ENCODE data around the gene TAF11L6.
"Not testable (repeated sequence)": the region's sequence is repeated elsewhere in the genome, so short reads cannot be mapped to it uniquely, and the experiment has no call there.

The TAF11L6 gene

DNA sequence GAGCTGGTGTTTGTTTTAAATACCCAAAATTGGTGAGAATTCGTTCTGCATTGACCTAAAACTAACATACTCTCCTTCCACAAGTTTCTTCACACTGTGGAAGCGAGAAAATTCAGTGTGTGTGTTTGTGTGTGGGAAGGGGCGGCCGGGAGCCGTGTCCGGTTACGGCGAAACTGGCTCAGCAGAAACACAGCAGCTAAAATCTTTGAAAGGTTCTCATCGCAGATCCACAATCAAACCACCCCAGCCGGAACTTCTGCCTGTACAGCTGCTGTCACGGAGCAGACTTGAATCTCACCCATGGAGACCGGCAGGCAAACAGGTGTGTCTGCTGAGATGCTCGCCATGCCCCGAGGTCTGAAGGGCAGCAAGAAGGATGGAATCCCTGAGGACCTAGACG is at the start of gene TAF11L6:
Gene TAF11L6, plus strand, starts transcription at position 301 of the 400 bp plus-strand sequence.
- DNase-seq (ENCODE audit: low read depth in 3 of 3, low spot score in 1 of 3) = not testable (repeated sequence)

DNA sequence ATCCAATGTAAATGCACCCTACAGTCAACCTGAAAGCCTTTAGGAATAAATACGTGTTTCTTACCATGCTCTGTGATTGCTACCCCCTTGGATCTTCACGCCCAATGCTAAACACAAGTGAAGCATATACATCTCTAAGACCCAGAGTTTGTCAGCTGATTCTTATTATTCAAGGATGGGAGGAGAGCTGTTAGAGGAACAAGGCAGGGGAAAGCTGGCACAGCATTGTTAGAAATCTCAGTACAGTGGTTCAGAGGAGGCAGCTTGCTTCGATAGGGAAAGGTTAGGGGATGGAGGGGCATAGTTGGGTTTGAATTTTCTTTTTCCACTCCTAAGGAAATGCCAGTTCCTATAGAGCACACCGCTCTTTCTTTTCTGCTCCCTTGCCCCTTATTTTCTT is 47.1 kb upstream of the TAF11L6 start:
- DNase-seq (ENCODE audit: low read depth in 3 of 3, low spot score in 1 of 3) = no peak

DNA sequence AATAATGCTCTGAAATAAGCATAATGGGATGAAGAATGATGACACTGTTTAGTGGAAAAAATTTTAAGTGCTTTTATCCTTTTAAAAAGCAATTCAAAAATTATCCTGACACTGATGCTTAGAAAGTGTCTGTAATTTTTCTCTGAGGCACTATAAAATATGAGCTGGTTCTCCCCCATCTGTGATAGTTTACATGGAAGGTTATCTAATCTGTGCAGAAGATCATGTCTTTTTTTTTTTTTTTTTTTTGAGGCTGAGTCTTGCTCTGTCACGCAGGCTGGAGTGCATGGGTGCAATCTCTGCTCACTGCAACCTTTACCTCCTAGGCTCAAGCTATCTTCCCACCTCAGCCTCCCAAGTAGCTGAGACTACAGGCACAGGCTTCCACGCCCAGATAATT is 45.7 kb upstream of the TAF11L6 start:
- DNase-seq (ENCODE audit: low read depth in 3 of 3, low spot score in 1 of 3) = no peak

DNA sequence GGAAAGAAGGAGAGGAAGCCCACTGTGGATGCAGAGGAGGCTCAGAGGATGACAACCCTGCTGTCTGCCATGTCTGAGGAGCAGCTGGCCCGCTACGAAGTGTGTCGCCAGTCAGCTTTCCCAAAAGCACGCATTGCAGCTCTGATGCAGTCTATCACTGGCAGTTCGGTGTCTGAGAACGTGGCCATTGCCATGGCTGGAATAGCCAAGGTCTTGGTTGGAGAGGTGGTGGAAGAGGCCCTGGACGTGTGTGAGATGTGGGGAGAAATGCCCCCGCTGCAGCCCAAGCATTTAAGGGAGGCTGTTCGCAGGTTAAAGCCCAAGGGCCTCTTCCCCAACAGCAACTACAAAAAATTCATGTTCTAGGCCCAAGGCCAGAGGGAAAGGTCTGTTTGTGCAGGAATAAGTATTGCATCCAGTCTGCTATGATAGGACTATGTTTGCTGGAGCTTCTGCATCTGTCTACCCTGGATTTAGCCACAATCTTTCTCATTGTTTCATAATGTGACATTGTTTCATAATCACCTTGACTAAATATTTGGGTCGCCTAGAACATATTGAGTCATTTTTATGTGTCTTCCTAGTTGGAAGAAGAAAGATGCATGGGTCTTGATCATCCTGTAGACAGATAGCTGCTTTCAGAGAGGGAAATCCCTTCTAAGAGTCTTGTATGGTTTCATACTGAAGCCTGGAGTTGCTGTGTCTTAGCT is 41.9 kb upstream of the TAF11L6 start:
- DNase-seq (ENCODE audit: low read depth in 3 of 3, low spot score in 1 of 3) = not testable (repeated sequence)

DNA sequence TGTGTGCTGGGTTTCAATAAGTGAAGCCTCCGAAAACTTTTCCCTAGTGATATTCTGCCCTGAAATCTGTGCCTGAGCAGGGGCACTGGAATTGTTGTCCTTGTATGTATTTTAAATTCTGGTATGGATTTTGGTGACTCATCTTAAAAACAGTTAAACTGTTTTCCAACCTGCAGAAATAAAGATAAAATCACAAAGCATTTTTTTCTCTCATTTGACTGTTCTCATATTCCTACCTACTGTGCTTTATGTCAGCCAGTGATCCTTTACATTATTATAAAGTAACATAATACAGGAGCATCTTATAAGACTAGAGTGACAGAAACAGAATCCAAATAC is 41.3 kb upstream of the TAF11L6 start:
- DNase-seq (ENCODE audit: low read depth in 3 of 3, low spot score in 1 of 3) = no peak

DNA sequence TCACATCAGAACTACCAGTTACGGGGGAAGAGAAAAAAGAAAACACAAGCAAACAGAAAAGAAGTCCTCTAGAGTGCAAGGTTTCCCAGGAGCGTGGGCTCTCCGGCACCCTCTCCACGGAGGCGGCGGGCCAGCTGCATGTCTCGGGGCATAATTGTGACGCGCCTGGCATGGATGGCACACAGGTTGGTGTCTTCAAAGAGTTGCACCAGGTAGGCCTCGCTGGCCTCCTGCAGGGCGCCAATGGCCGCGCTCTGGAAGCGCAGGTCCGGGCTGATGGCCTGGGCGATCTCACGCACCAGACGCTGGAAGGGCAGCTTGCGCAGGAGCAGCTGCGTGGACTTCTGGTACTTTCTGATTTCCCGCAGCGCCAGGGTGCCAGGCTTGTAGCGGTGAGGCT is 37.2 kb upstream of the TAF11L6 start:
- not testable (repeated sequence) for DNase-seq (ENCODE audit: low read depth in 3 of 3, low spot score in 1 of 3)

DNA sequence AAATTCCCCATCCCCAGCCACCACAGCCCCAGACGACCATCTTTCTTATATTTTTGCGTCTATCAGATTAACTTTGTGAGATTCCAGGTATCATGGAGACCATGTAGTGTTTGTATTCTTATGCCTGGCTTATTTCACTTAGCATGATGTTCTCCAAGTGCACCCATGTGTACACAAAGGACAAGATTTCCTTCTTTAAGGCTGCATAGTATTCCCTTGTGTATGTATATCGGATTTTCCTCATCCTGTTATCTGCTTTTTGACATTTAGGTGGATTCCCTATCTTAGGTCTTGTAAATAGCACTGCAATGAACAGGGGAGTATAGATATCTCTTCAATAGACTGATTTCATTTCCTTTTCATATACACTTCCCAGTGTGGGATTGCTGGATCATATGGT is 35.7 kb upstream of the TAF11L6 start:
- DNase-seq (ENCODE audit: low read depth in 3 of 3, low spot score in 1 of 3) = no peak

DNA sequence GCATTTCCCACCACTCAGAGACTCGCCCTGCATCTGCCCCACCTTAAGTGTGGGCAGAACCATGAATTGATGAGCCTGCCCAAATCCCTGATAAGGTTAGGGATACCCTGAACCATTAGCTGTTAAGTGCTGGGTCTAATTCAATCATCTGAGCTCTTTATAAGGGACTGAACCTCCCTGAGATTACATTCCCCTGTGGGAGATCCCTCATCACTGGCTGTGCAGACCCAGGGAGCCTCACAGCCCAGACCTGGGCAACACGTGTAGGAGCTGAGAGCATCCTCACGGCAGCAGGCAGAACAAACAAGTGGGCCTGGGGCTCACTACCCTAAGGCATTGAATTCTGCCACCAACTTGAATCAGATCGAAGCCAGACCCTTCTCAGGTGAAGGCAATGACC is 31.0 kb upstream of the TAF11L6 start:
- DNase-seq (ENCODE audit: low read depth in 3 of 3, low spot score in 1 of 3) = no peak

DNA sequence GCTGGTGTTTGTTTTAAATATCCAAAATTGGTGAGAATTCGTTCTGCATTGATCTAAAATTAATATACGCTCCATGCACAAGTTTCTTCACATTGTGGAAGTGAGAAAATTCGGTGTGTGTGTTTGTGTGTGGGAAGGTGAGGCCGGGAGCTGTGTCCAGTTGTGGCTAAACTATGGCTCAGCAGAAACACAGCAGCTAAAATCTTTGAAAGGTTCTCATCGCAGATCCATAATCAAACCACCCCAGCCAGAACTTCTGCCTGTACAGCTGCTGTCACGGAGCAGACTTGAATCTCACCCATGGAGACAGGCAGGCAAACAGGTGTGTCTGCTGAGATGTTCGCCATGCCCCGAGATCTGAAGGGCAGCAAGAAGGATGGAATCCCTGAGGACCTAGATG is 30.5 kb upstream of the TAF11L6 start, which contains the start of gene TAF11L2:
Gene TAF11L2, plus strand, starts transcription at position 301 of the 400 bp plus-strand sequence.
- DNase-seq (ENCODE audit: low read depth in 3 of 3, low spot score in 1 of 3) = not testable (repeated sequence)

DNA sequence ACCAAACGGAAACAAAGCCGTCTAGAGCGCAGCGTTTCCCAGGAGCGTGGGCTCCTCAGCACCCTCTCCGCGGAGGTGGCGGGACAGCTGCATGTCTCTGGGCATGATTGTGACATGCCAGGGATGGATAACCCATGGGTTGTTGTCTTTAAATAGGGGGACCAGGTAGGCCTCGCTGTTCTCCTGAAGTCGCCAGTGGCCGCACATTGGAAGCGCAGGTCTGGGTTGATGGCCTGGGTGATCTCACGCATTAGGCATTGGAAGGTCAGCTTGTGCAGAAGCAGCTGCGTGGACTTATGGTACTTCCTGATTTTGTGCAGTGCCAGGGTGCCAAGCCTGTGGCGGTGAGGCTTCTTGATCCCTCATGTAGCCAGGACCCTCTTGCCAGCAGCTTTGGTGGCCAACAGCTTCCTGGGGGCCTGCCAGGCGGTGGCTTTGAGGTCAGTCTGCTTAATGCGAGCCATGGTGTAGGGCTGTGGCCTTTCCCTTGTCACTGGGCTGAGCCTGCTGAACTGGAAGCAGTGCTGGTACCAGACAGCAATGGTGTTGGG is 16.6 kb upstream of the TAF11L6 start:
- no peak for DNase-seq (ENCODE audit: low read depth in 3 of 3, low spot score in 1 of 3)

DNA sequence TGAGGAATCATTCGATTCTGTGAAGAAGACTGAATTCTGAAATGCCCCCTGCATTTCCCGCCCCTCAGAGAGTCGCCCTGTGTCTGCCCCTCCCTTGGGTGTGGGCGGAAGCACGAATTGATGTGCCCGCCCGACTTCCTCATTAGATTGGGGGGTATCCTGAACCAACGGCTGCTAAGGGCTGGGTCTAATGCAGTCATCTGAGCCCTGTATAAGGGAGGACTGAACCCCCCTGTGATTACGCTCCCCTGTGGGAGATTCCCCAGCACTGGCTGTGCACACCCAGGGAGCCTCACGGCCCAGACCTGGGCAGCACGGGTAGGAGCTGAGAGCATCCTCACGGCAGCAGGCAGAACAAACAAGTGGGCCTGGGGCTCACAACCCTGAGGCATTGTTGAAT is 10.9 kb upstream of the TAF11L6 start:
- not testable (repeated sequence) for DNase-seq (ENCODE audit: low read depth in 3 of 3, low spot score in 1 of 3)

DNA sequence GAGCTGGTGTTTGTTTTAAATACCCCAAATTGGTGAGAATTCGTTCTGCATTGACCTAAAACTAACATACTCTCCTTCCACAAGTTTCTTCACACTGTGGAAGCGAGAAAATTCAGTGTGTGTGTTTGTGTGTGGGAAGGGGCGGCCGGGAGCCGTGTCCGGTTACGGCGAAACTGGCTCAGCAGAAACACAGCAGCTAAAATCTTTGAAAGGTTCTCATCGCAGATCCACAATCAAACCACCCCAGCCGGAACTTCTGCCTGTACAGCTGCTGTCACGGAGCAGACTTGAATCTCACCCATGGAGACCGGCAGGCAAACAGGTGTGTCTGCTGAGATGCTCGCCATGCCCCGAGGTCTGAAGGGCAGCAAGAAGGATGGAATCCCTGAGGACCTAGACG is 10.4 kb upstream of the TAF11L6 start, which contains the start of gene TAF11L3:
Gene TAF11L3, plus strand, starts transcription at position 301 of the 400 bp plus-strand sequence.
- not testable (repeated sequence) for DNase-seq (ENCODE audit: low read depth in 3 of 3, low spot score in 1 of 3)

DNA sequence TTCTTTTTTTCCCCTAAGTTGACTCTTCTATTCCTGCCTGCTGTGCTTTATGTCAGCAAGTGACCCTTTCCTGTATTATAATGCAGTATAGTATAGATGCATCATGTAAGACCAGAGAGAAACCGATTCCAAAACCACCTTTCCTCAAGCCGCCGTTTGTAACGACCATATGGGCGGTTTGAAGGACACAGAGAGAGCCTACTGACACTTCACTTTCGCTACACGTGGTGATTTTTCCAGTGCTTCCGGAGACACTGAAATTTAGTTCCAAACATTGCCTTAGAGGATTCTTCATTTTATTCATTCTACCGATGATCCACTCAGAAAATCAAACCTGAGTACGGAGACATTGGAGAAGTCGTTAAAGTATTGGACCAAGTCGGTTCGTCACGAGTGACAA is 9.0 kb upstream of the TAF11L6 start:
- DNase-seq (ENCODE audit: low read depth in 3 of 3, low spot score in 1 of 3) = not testable (repeated sequence)

DNA sequence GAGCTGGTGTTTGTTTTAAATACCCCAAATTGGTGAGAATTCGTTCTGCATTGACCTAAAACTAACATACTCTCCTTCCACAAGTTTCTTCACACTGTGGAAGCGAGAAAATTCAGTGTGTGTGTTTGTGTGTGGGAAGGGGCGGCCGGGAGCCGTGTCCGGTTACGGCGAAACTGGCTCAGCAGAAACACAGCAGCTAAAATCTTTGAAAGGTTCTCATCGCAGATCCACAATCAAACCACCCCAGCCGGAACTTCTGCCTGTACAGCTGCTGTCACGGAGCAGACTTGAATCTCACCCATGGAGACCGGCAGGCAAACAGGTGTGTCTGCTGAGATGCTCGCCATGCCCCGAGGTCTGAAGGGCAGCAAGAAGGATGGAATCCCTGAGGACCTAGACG is 7.0 kb upstream of the TAF11L6 start, which contains the start of gene TAF11L4:
Gene TAF11L4, plus strand, starts transcription at position 301 of the 400 bp plus-strand sequence.
- DNase-seq (ENCODE audit: low read depth in 3 of 3, low spot score in 1 of 3) = not testable (repeated sequence)

DNA sequence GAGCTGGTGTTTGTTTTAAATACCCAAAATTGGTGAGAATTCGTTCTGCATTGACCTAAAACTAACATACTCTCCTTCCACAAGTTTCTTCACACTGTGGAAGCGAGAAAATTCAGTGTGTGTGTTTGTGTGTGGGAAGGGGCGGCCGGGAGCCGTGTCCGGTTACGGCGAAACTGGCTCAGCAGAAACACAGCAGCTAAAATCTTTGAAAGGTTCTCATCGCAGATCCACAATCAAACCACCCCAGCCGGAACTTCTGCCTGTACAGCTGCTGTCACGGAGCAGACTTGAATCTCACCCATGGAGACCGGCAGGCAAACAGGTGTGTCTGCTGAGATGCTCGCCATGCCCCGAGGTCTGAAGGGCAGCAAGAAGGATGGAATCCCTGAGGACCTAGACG is 3.5 kb upstream of the TAF11L6 start, which contains the start of gene TAF11L5:
Gene TAF11L5, plus strand, starts transcription at position 301 of the 400 bp plus-strand sequence.
- DNase-seq (ENCODE audit: low read depth in 3 of 3, low spot score in 1 of 3) = not testable (repeated sequence)

DNA sequence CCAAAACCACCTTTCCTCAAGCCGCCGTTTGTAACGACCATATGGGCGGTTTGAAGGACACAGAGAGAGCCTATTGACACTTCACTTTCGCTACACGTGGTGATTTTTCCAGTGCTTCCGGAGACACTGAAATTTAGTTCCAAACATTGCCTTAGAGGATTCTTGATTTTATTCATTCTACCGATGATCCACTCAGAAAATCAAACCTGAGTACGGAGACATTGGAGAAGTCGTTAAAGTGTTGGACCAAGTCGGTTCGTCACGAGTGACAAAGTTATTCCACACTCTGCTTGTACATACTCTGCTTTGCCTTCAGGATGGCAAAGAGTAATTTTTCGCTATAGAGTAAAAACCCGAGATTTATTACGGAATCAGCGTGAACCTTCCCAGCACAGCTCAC is 2.0 kb upstream of the TAF11L6 start:
- not testable (repeated sequence) for DNase-seq (ENCODE audit: low read depth in 3 of 3, low spot score in 1 of 3)
